GM13976 (cell line): ENCODE data around the gene RPS14.

Experiments
- DNase-seq: peaks from one replicate; pipeline ENCODE4 v3.0.0; 2012; ENCODE audit warnings: low spot score
- in situ Hi-C: fragments of 300-500 bp; cut with MboI; formaldehyde crosslinking; loops from one replicate; pipeline ENCODE4 v1.12.0; 2022; ENCODE audit warnings: low sequenced_read_pairs, mixed read lengths, inconsistent platforms; ENCODE audit not compliant: unreplicated experiment
- TF ChIP-seq, protein P1 (sequence below): IDR thresholded peaks from 2 replicates; pipeline ENCODE4 v1.5.1; 2012; ENCODE audit warnings: borderline replicate concordance, mild to moderate bottlenecking; ENCODE audit not compliant: insufficient read depth; ENCODE audit errors: extremely low read depth, missing control alignments, control extremely low read depth

Gene RPS14

DNA sequence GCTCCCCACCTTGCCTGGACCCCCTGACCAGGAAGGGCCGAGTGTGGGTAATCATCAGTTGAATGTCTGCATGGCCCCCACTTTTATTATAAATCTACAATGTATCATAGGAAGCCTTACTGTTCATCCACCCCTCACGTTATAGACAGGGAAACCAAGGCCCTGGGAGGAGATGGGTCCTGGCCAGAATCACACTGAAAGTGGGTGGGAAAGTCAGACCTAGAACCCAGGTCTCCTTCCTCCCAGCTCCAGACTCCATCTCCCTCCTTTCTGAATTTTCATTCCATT lies 53.9 kb downstream of the RPS14 start:
- DNase-seq = no peak
- TF ChIP-seq, protein P1, sequence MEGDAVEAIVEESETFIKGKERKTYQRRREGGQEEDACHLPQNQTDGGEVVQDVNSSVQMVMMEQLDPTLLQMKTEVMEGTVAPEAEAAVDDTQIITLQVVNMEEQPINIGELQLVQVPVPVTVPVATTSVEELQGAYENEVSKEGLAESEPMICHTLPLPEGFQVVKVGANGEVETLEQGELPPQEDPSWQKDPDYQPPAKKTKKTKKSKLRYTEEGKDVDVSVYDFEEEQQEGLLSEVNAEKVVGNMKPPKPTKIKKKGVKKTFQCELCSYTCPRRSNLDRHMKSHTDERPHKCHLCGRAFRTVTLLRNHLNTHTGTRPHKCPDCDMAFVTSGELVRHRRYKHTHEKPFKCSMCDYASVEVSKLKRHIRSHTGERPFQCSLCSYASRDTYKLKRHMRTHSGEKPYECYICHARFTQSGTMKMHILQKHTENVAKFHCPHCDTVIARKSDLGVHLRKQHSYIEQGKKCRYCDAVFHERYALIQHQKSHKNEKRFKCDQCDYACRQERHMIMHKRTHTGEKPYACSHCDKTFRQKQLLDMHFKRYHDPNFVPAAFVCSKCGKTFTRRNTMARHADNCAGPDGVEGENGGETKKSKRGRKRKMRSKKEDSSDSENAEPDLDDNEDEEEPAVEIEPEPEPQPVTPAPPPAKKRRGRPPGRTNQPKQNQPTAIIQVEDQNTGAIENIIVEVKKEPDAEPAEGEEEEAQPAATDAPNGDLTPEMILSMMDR = no peak
- in situ Hi-C loops = no loop called here

DNA sequence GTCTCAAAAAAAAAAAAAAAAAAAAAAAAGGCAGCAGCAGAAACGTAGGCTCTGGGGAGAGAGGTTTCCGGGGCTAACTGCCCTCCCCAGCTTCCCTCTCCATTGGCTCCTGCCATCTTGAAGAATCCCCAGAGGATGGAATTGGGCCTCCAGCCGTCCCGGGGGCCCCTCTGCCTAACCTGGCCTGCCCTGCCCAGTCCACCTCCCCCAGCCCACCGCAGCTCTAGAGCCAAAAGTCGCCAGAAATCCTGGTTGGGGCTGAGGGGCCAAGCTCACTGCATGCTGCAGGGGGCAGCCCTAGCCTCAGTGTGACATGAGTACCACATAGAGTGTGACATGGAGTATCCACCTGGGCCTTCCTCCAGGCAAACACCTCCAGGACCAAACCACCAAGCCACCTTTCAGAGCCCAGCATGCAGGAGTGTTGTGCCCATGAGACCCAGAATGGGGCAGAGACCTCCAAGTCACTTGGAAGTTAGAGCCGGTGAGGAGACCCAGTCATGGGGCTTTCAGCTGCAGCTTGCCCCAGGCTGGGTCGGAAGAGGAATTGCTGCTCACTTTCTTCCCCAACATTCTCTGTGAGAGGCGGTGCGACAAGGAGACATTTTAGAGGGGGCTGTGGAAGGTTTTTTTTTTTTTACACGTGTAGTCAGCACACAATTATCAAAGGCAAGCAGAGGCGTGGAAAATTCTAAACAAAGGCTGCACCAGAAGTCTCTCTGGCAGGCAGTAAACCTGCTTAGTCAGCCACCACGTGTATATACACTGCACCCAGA lies 54.4 kb downstream of the RPS14 start:
- in situ Hi-C loops = no loop called here
- TF ChIP-seq, protein P1 = no peak
- DNase-seq = no peak

DNA sequence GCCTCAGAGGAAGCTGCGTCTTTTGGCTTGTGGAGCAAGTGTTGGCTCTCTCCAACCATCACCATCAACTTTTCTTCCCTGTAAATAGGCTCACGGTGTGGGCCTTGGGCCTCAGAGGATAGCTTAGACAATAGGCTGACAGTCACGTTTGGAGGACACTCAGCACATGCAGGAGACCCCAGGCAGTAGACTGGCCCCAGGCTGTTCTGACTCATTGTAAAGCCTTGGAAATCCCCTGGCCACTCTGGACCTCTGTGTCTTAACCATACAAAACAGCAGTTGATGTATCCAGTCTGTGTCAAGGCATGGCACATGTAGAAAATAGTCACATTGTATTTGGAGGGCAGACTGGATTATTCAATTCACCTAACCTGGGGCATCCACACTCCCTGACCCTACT lies 55.4 kb downstream of the RPS14 start:
- TF ChIP-seq, protein P1 = no peak
- in situ Hi-C loops = no loop called here
- DNase-seq = peak; percentile 78

DNA sequence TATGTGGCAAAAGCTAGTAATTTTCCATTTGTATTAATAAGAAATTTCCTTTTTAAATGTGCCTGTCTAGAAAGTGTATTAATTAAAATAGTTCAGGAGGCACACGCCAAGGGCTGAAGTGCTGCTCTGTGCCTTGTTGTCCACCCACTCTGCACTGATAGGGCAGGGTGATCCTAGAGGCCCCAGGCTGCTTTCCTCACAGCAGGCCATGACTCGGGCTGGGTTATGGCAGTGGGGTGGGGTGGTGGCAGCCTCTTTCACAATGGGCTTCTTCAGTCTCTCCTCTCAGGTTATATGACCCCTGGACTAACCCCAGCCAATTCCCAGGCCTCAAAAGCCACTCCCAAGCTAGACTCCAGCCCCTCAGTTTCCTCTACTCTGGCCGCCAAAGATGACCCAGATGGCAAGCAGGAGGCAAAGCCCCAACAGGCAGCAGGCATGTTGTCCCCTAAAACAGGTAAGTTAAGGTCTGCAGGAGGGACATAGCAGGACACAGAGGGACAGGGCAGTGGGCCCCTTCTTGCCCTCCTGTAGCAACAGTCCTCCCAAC lies 56.4 kb downstream of the RPS14 start:
- no peak for DNase-seq
- in situ Hi-C loops = no loop called here
- TF ChIP-seq, protein P1 = no peak

DNA sequence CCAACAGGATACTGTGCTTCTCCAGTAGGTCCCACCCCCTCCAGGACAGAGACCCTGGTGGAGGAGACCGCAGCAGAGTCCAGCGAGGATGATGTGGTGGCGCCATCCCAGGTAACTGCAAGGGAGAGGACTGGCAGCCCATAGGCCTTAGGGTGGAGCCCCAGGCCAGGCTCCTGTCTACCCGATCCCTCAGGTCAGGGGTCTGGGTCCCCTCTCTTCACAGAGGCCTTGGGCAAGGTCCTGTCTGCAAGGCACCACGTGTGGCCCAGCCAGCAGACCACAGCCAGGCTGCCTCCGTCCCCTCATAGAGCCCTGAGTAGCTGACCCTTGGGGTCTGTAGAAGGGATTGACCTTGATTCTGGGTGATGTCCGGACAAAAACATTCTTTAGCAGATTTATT lies 56.9 kb downstream of the RPS14 start:
- TF ChIP-seq, protein P1 = no peak
- DNase-seq = no peak
- in situ Hi-C loops = no loop called here
